SU-DHL-6 (cell line): ENCODE data around the gene CACNA1C.

Experiments used
- H2AFZ ChIP-seq: fragments of 200-600 bp; sonication (generic); 2 replicates; pipeline ENCODE4 v1.6.1; 2014; ENCODE audit warnings: low read depth, mild to moderate bottlenecking, moderate library complexity, mixed read lengths, antibody characterized with exemption, low read length; ENCODE audit not compliant: severe bottlenecking
- H3F3A ChIP-seq: fragments of 200-600 bp; shearing (Covaris generic); 2 replicates; pipeline ENCODE4 v1.6.0; 2016; ENCODE audit warnings: antibody characterized with exemption, mild to moderate bottlenecking; ENCODE audit not compliant: insufficient read depth
- H3K27ac ChIP-seq: fragments of 200-600 bp; sonication (generic); 2 replicates; pipeline ENCODE4 v1.5.1; 2016; ENCODE audit warnings: low read depth, mild to moderate bottlenecking, low read length, moderate library complexity, mixed read lengths
- H3K27me3 ChIP-seq: fragments of 200-600 bp; sonication (generic), shearing (Covaris generic); 2 replicates; pipeline ENCODE4 v1.6.0; 2014; ENCODE audit warnings: mild to moderate bottlenecking, low read length
- H3K36me3 ChIP-seq: fragments of 200-600 bp; sonication (generic); 2 replicates; pipeline ENCODE4 v1.6.1; 2014; ENCODE audit warnings: mild to moderate bottlenecking, low read length, mixed read lengths
- H3K4me2 ChIP-seq: fragments of 300-600, 200-600 bp; shearing (Covaris generic), sonication (generic); 2 replicates; pipeline ENCODE4 v1.6.0; 2014; ENCODE audit warnings: low read length, low read depth, mild to moderate bottlenecking; ENCODE audit not compliant: poor library complexity, severe bottlenecking
- H3K4me3 ChIP-seq: fragments of 200-600 bp; sonication (generic); 2 replicates; pipeline ENCODE4 v1.5.1; 2014; ENCODE audit warnings: antibody characterized with exemption, low read length, mild to moderate bottlenecking, mixed read lengths; ENCODE audit not compliant: insufficient read depth, poor library complexity, severe bottlenecking
- H3K79me2 ChIP-seq: fragments of 200-600 bp; sonication (generic); 2 replicates; pipeline ENCODE4 v1.6.1; 2014; ENCODE audit warnings: mild to moderate bottlenecking, low read length, moderate library complexity; ENCODE audit not compliant: insufficient read depth
- H3K9ac ChIP-seq: fragments of 200-600 bp; sonication (generic); 2 replicates; pipeline ENCODE4 v1.7.0; 2014; ENCODE audit warnings: mild to moderate bottlenecking, low read length
- H3K9me2 ChIP-seq: fragments of 200-600 bp; sonication (generic); replicated peaks from 2 replicates; pipeline ENCODE4 v1.6.1; 2014; ENCODE audit warnings: low read length; ENCODE audit not compliant: insufficient read depth
- H3K9me3 ChIP-seq: fragments of 200-600 bp; sonication (generic); 2 replicates; pipeline ENCODE4 v1.6.1; 2014; ENCODE audit warnings: low read length, mixed read lengths; ENCODE audit not compliant: insufficient read depth
- H4K20me1 ChIP-seq: fragments of 200-600 bp; sonication (generic); 2 replicates; pipeline ENCODE4 v1.6.1; 2014; ENCODE audit warnings: low read depth, mild to moderate bottlenecking, antibody characterized with exemption, low read length, moderate library complexity, mixed read lengths
- CTCF ChIP-seq: fragments of 200-600 bp; sonication (generic); IDR thresholded peaks from one replicate; pipeline ENCODE4 v1.5.1; 2017; ENCODE audit warnings: antibody characterized with exemption, mild to moderate bottlenecking, low read length, moderate library complexity; ENCODE audit not compliant: insufficient read depth, poor library complexity, severe bottlenecking
- EZH2phosphoT487 ChIP-seq: fragments of 200-600 bp; sonication (generic), shearing (Covaris generic); conservative IDR thresholded peaks from 2 replicates; pipeline ENCODE4 v1.6.1; 2018; ENCODE audit warnings: mild to moderate bottlenecking, antibody characterized with exemption, low read length, moderate library complexity, mixed read lengths

The CACNA1C gene

GRCh38 chr12:2461046-2461445 lies 408.3 kb downstream of the CACNA1C start:
- H3K27me3 ChIP-seq, result no peaks in the 10 kb centered on the region
- H3F3A ChIP-seq, result no peaks in the 10 kb centered on the region
- H3K4me3 ChIP-seq, result no peak overlapping the region
- no peak overlapping the region for H3K9ac ChIP-seq
- no peaks in the 10 kb centered on the region for H4K20me1 ChIP-seq
- TF ChIP-seq CTCF (no peak), EZH2phosphoT487 (no peak)
- H3K27ac ChIP-seq, result no peak overlapping the region
- H2AFZ ChIP-seq, result no peak overlapping the region
- H3K9me3 ChIP-seq, result no peaks in the 10 kb centered on the region
- H3K36me3 ChIP-seq, result no peaks in the 10 kb centered on the region
- H3K4me2 ChIP-seq, result no peak overlapping the region
- no peaks in the 10 kb centered on the region for H3K9me2 ChIP-seq
- no peaks in the 10 kb centered on the region for H3K79me2 ChIP-seq

- Histone ChIP-seq H4K20me1 (no peaks in the 10 kb centered on the region), H3K36me3 (no peaks in the 10 kb centered on the region), H3K4me3 (no peak overlapping the region), H3K9ac (no peak overlapping the region), H3F3A (no peaks in the 10 kb centered on the region), H3K27ac (no peak overlapping the region), H3K4me2 (no peak overlapping the region), H2AFZ (no peak overlapping the region), H3K9me2 (no peaks in the 10 kb centered on the region), H3K27me3 (no peaks in the 10 kb centered on the region), H3K9me3 (no peaks in the 10 kb centered on the region), H3K79me2 (no peaks in the 10 kb centered on the region)
- TF ChIP-seq CTCF (no peak), EZH2phosphoT487 (no peak)
These were observed 408.9 kb downstream of the CACNA1C start for GRCh38 chr12:2461645-2462044.

GRCh38 chr12:2462087-2462486 lies 409.3 kb downstream of the CACNA1C start:
- no peak for TF ChIP-seq EZH2phosphoT487
- TF ChIP-seq CTCF, result no peak
- no peak overlapping the region for H3K4me3 ChIP-seq
- H3F3A ChIP-seq, result no peaks in the 10 kb centered on the region
- no peaks in the 10 kb centered on the region for H3K79me2 ChIP-seq
- no peak overlapping the region for H3K9ac ChIP-seq
- no peaks in the 10 kb centered on the region for H3K9me3 ChIP-seq
- no peak overlapping the region for H3K27ac ChIP-seq
- no peak overlapping the region for H2AFZ ChIP-seq
- H4K20me1 ChIP-seq, result no peaks in the 10 kb centered on the region
- no peaks in the 10 kb centered on the region for H3K9me2 ChIP-seq
- H3K27me3 ChIP-seq, result no peaks in the 10 kb centered on the region
- no peaks in the 10 kb centered on the region for H3K36me3 ChIP-seq
- H3K4me2 ChIP-seq, result no peak overlapping the region
